Measurements from ENCODE around the gene PEX12.
"Not testable (repeated sequence)": the region's sequence is repeated elsewhere in the genome, so short reads cannot be mapped to it uniquely, and the experiment has no call there.

Gene PEX12

GRCh38 chr17:35578197-35578928, at the start of gene PEX12:
PEX12 (minus strand) TSS chr17:35578571; CDS start chr17:35578021, 550 bp downstream.
- DNase-seq: peak; percentile 36 to 87

- no peak for DNase-seq
These were observed 49.0 kb upstream of the PEX12 start for GRCh38 chr17:35627417-35627816.

GRCh38 chr17:35621768-35622167, 43.4 kb upstream of the PEX12 start:
- no peak for DNase-seq

- no peak for DNase-seq
These were observed 40.3 kb upstream of the PEX12 start for GRCh38 chr17:35618628-35619027.

- no peak for DNase-seq
These were observed 39.1 kb upstream of the PEX12 start for GRCh38 chr17:35617505-35617904.

- DNase-seq: no peak
These were observed 38.2 kb upstream of the PEX12 start for GRCh38 chr17:35616536-35616935.

GRCh38 chr17:35614810-35615209, 36.4 kb upstream of the PEX12 start:
- no peak for DNase-seq

- peak in 1 of 2 donors; percentile 18 for DNase-seq
These were observed 34.7 kb upstream of the PEX12 start for GRCh38 chr17:35612924-35613521.

- DNase-seq: not testable (repeated sequence)
These were observed 32.4 kb upstream of the PEX12 start for GRCh38 chr17:35610746-35611145.

- DNase-seq: no peak
These were observed 31.5 kb upstream of the PEX12 start for GRCh38 chr17:35609831-35610230.

- DNase-seq: no peak
These were observed 29.0 kb upstream of the PEX12 start for GRCh38 chr17:35607239-35607847.

GRCh38 chr17:35605678-35606077, 27.3 kb upstream of the PEX12 start:
- no peak for DNase-seq

- no peak for DNase-seq
These were observed 25.3 kb upstream of the PEX12 start for GRCh38 chr17:35603674-35604073.

GRCh38 chr17:35597604-35598003, 19.2 kb upstream of the PEX12 start:
- no peak for DNase-seq

GRCh38 chr17:35596530-35597233, 18.3 kb upstream of the PEX12 start:
- no peak for DNase-seq

GRCh38 chr17:35596072-35596471, 17.7 kb upstream of the PEX12 start:
- no peak for DNase-seq

GRCh38 chr17:35588196-35588920, 10.0 kb upstream of the PEX12 start:
- DNase-seq: no peak

GRCh38 chr17:35587074-35587961, 8.9 kb upstream of the PEX12 start, which contains the start of gene AP2B1:
AP2B1 (plus strand) TSS chr17:35587322; CDS start chr17:35594031, 6,709 bp downstream.
- DNase-seq: peak; percentile 96 to 97

- DNase-seq: no peak
These were observed 8.2 kb upstream of the PEX12 start for GRCh38 chr17:35586569-35587073.

GRCh38 chr17:35584061-35584460, 5.7 kb upstream of the PEX12 start:
- no peak for DNase-seq

- DNase-seq: no peak
These were observed 610 bp upstream of the PEX12 start for GRCh38 chr17:35578929-35579432.

Measured in bone marrow (tissue), 2 donors.